Measurements from ENCODE around the gene NFKBIL1.

The NFKBIL1 gene

GRCh38 chr6:31531162-31531561, 16.2 kb upstream of the NFKBIL1 start:
- Mint-ChIP-seq H3K36me3 (ENCODE audit: low read depth) (peaks cover 69% of the 10 kb centered on the region), H3K27me3 (no peaks in the 10 kb centered on the region)

GRCh38 chr6:31531771-31532643, 15.4 kb upstream of the NFKBIL1 start:
- Mint-ChIP-seq H3K27ac (peak overlapping the region; percentile 8), H3K4me3 (no peak overlapping the region), H3K9me3 (no peaks in the 10 kb centered on the region), H3K36me3 (ENCODE audit: low read depth) (peaks cover 76% of the 10 kb centered on the region), H3K27me3 (no peaks in the 10 kb centered on the region), H3K4me1 (ENCODE audit: low read depth) (peaks cover 30% of the 10 kb centered on the region)

More at GRCh38 chr6:31531162-31531561, 16.2 kb upstream of the NFKBIL1 start:
- Mint-ChIP-seq H3K9me3 (no peaks in the 10 kb centered on the region), H3K27ac (no peak overlapping the region), H3K4me3 (no peak overlapping the region), H3K4me1 (ENCODE audit: low read depth) (peaks cover 23% of the 10 kb centered on the region)

- no peak overlapping the region for H3K4me3 Mint-ChIP-seq
- H3K4me1 Mint-ChIP-seq (ENCODE audit: low read depth) = peaks cover 35% of the 10 kb centered on the region
- H3K27me3 Mint-ChIP-seq = no peaks in the 10 kb centered on the region
- H3K9me3 Mint-ChIP-seq = no peaks in the 10 kb centered on the region
- peaks cover 82% of the 10 kb centered on the region for H3K36me3 Mint-ChIP-seq (ENCODE audit: low read depth)
- H3K27ac Mint-ChIP-seq = no peak overlapping the region
Observed at GRCh38 chr6:31532644-31533454, 14.6 kb upstream of the NFKBIL1 start.

- H3K27ac Mint-ChIP-seq = no peak overlapping the region
- no peaks in the 10 kb centered on the region for H3K9me3 Mint-ChIP-seq
- H3K4me1 Mint-ChIP-seq (ENCODE audit: low read depth) = peaks cover 39% of the 10 kb centered on the region
- H3K36me3 Mint-ChIP-seq (ENCODE audit: low read depth) = peaks cover 83% of the 10 kb centered on the region
- H3K4me3 Mint-ChIP-seq = no peak overlapping the region
- no peaks in the 10 kb centered on the region for H3K27me3 Mint-ChIP-seq
Observed at GRCh38 chr6:31533455-31533841, 14.0 kb upstream of the NFKBIL1 start.

GRCh38 chr6:31534011-31534410, 13.4 kb upstream of the NFKBIL1 start:
- Mint-ChIP-seq H3K27ac (peak overlapping the region; percentile 36), H3K4me1 (ENCODE audit: low read depth) (peaks cover 45% of the 10 kb centered on the region), H3K4me3 (no peak overlapping the region), H3K27me3 (no peaks in the 10 kb centered on the region), H3K36me3 (ENCODE audit: low read depth) (peaks cover 86% of the 10 kb centered on the region), H3K9me3 (no peaks in the 10 kb centered on the region)

GRCh38 chr6:31534521-31535040, 12.8 kb upstream of the NFKBIL1 start:
- Mint-ChIP-seq H3K9me3 (no peaks in the 10 kb centered on the region), H3K27me3 (no peaks in the 10 kb centered on the region), H3K4me1 (ENCODE audit: low read depth) (peaks cover 51% of the 10 kb centered on the region), H3K4me3 (no peak overlapping the region), H3K27ac (no peak overlapping the region), H3K36me3 (ENCODE audit: low read depth) (peaks cover 91% of the 10 kb centered on the region)

GRCh38 chr6:31535538-31536324, 11.7 kb upstream of the NFKBIL1 start:
- peaks cover 61% of the 10 kb centered on the region for H3K4me1 Mint-ChIP-seq (ENCODE audit: low read depth)
- H3K27ac Mint-ChIP-seq = peak overlapping the region; percentile 64
- H3K4me3 Mint-ChIP-seq = no peak overlapping the region
- no peaks in the 10 kb centered on the region for H3K9me3 Mint-ChIP-seq
- no peaks in the 10 kb centered on the region for H3K27me3 Mint-ChIP-seq
- H3K36me3 Mint-ChIP-seq (ENCODE audit: low read depth) = peaks cover 91% of the 10 kb centered on the region

GRCh38 chr6:31538805-31539400, 8.5 kb upstream of the NFKBIL1 start:
- Mint-ChIP-seq H3K4me3 (peak overlapping the region; percentile 86), H3K36me3 (ENCODE audit: low read depth) (peaks cover 69% of the 10 kb centered on the region), H3K27me3 (no peaks in the 10 kb centered on the region), H3K9me3 (no peaks in the 10 kb centered on the region), H3K27ac (peak overlapping the region; percentile 97), H3K4me1 (ENCODE audit: low read depth) (peaks cover 70% of the 10 kb centered on the region)

- Mint-ChIP-seq H3K27ac (peak overlapping the region; percentile 97), H3K27me3 (no peaks in the 10 kb centered on the region), H3K36me3 (ENCODE audit: low read depth) (peaks cover 52% of the 10 kb centered on the region), H3K4me3 (peak overlapping the region; percentile 86), H3K9me3 (no peaks in the 10 kb centered on the region), H3K4me1 (ENCODE audit: low read depth) (peaks cover 63% of the 10 kb centered on the region)
Observed at GRCh38 chr6:31540640-31541039, 6.8 kb upstream of the NFKBIL1 start.

- peak overlapping the region; percentile 97 for H3K27ac Mint-ChIP-seq
- H3K4me3 Mint-ChIP-seq = peak overlapping the region; percentile 86
- H3K4me1 Mint-ChIP-seq (ENCODE audit: low read depth) = peaks cover 63% of the 10 kb centered on the region
- H3K27me3 Mint-ChIP-seq = no peaks in the 10 kb centered on the region
- no peaks in the 10 kb centered on the region for H3K9me3 Mint-ChIP-seq
- H3K36me3 Mint-ChIP-seq (ENCODE audit: low read depth) = peaks cover 47% of the 10 kb centered on the region
Observed at GRCh38 chr6:31541059-31541657, 6.2 kb upstream of the NFKBIL1 start.

- Mint-ChIP-seq H3K9me3 (no peaks in the 10 kb centered on the region), H3K4me1 (ENCODE audit: low read depth) (peaks cover 63% of the 10 kb centered on the region), H3K27me3 (no peaks in the 10 kb centered on the region), H3K27ac (peak within 1 kb of the TSS; percentile 97), H3K4me3 (peak within 1 kb of the TSS; percentile 86), H3K36me3 (ENCODE audit: low read depth) (peaks cover 40% of the 10 kb centered on the region)
Observed at GRCh38 chr6:31541658-31542521, 5.5 kb upstream of the NFKBIL1 start, which contains the start of gene DDX39B. Gene DDX39B, minus strand, starts transcription at chr6:31542003. Its CDS starts 1,471 bp downstream, at chr6:31540532.

GRCh38 chr6:31543639-31544038, 3.8 kb upstream of the NFKBIL1 start:
- Mint-ChIP-seq H3K27ac (no peak overlapping the region), H3K9me3 (no peaks in the 10 kb centered on the region), H3K4me3 (no peak overlapping the region), H3K27me3 (no peaks in the 10 kb centered on the region), H3K4me1 (ENCODE audit: low read depth) (peaks cover 69% of the 10 kb centered on the region), H3K36me3 (ENCODE audit: low read depth) (peaks cover 32% of the 10 kb centered on the region)

GRCh38 chr6:31544676-31545075, 2.7 kb upstream of the NFKBIL1 start:
- H3K4me1 Mint-ChIP-seq (ENCODE audit: low read depth) = peaks cover 69% of the 10 kb centered on the region
- no peaks in the 10 kb centered on the region for H3K27me3 Mint-ChIP-seq
- peaks cover 29% of the 10 kb centered on the region for H3K36me3 Mint-ChIP-seq (ENCODE audit: low read depth)
- H3K27ac Mint-ChIP-seq = no peak overlapping the region
- no peak overlapping the region for H3K4me3 Mint-ChIP-seq
- H3K9me3 Mint-ChIP-seq = no peaks in the 10 kb centered on the region
